ENCODE measurements around the gene UBAC2. TPM values are rescaled to one million over a fixed set of nuclear protein-coding genes. Genes with fewer than 3 reads are reported as not detected.

The UBAC2 gene
- total and polyA plus RNA-seq, 2 of the 8 experiments (the other 6 are each of a cell fraction or from before 2014, with no cell fraction given), result 75.9 to 76.9 TPM

DNA sequence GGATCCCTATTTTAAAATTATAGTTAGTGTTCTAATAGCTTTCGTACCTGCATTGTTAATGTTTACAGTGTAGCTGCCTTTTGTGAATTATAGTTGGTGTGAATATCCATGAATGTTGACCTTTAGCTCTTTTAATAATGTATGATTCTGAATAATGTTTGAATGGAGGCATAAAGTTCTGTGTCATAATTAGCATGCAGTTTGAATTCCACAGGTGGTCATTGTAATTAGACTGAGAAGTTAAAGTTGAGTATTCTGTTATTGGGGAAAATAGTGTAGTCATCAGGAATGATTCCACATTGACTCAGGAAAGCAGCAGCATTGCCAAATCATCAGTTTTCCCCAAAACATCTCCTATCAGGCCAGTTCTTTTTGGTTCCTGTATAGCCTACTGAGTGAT lies 45.4 kb downstream of the UBAC2 start:
- Histone ChIP-seq H3K79me2 (ENCODE audit: control insufficient read depth in 1 of 2, insufficient read depth in 2 of 2, low read length in 2 of 2) (no peaks in the 10 kb centered on the region), H2BK5ac (ENCODE audit: low read depth, low read length) (no peak overlapping the region), H3K79me1 (ENCODE audit: low read depth, low read length) (no peaks in the 10 kb centered on the region), H4K5ac (ENCODE audit: insufficient read length, low read depth, low read length) (no peak overlapping the region), H2BK20ac (ENCODE audit: low read length) (no peak overlapping the region), H4K8ac (ENCODE audit: extremely low read depth, insufficient read depth, low read length) (no peak overlapping the region), H2BK15ac (ENCODE audit: low read length) (no peak overlapping the region), H2BK12ac (ENCODE audit: low read depth, low read length) (no peak overlapping the region), H3K36me3 (ENCODE audit: control insufficient read depth in 2 of 4, insufficient read depth in 4 of 4, low read length in 3 of 4) (peaks cover 0 to 25% (median 6%) of the 10 kb centered on the region in 4 experiments; a peak in 5 of 8 replicates), H2AK5ac (ENCODE audit: low read depth, low read length) (no peak overlapping the region), H3K23ac (ENCODE audit: insufficient read length) (no peak overlapping the region), H4K91ac (replicated peaks; ENCODE audit: insufficient read length, low read length) (no peak overlapping the region), H3K9me3 (ENCODE audit: insufficient read depth in 2 of 2, low read depth in 1 of 2, low read length in 1 of 2) (no peaks in the 10 kb centered on the region; a peak in 1 of 4 replicates), H2BK120ac (replicated peaks; ENCODE audit: low read depth, low read length) (no peak overlapping the region), H3K27ac (ENCODE audit: low read depth, low read length) (no peak overlapping the region), H3K4me1 (replicated peaks in 1 of 4; ENCODE audit: control insufficient read depth in 3 of 4, insufficient read depth in 4 of 4, low read length in 3 of 4) (no peaks in the 10 kb centered on the region), H3K23me2 (ENCODE audit: low read depth, low read length) (no peaks in the 10 kb centered on the region), H3K18ac (ENCODE audit: extremely low read depth, low read length) (no peak overlapping the region), H3K27me3 (replicated peaks in 1 of 4; ENCODE audit: control insufficient read depth in 3 of 4, extremely low read depth in 1 of 4, insufficient read depth in 3 of 4, low read length in 3 of 4) (no peaks in the 10 kb centered on the region), H3K4me2 (ENCODE audit: insufficient read depth in 1 of 2, low read depth in 2 of 2, low read length in 2 of 2) (no peak overlapping the region), H2AFZ (ENCODE audit: low read length) (no peak overlapping the region), H3K4ac (replicated peaks; ENCODE audit: insufficient read length, low read depth, low read length) (no peak overlapping the region), H3K4me3 (ENCODE audit: extremely low read depth in 1 of 4, insufficient read depth in 2 of 4, low read depth in 3 of 4, low read length in 4 of 4) (no peak overlapping the region), H4K20me1 (replicated peaks in 1 of 2; ENCODE audit: control insufficient read depth in 1 of 2, insufficient read depth in 2 of 2, low read length in 2 of 2) (peaks cover 0 to 1% of the 10 kb centered on the region in 2 experiments), H3K14ac (ENCODE audit: insufficient read length) (no peak overlapping the region), H3K9ac (replicated peaks in 1 of 4; ENCODE audit: extremely low read depth in 1 of 4, low read depth in 3 of 4, low read length in 3 of 4) (no peak overlapping the region), H3K56ac (replicated peaks; ENCODE audit: insufficient read length, low read depth, low read length) (no peak overlapping the region)
- FAIRE-seq (no peak), DNase-seq (ENCODE audit: low read depth in 1 of 2, low spot score in 2 of 2) (no peak)
- 87% methylated on average over 1 of the region's 1 CpG; no CpG with 5 or more reads in 1 of the 2 experiments for WGBS, 2 experiments (ENCODE audit: extremely low coverage in 1 of 2, insufficient coverage in 1 of 2, insufficient read length in 1 of 2, insufficient replicate concordance in 2 of 2, low coverage in 1 of 2, low lambda C conversion rate in 2 of 2, missing lambda C conversion rate in 1 of 2)
- ChIA-PET POLR2A (ENCODE audit: partially characterized antibody) (interaction anchor here (0.8 kb wide), 1 partner anchor 46 kb away, joined by 3 read pairs; no protein-coding TSS in a partner anchor), CTCF (ENCODE audit: partially characterized antibody) (interaction anchor here (1.4 kb wide), 2 partner anchors 20 to 23 kb away, joined by 4 read pairs; no protein-coding TSS in a partner anchor)
- TF ChIP-seq BRCA1 (IDR thresholded peaks at IDR 0.05; ENCODE audit: low read depth, low read length) (no peak), SUZ12 (IDR thresholded peaks at IDR 0.05; ENCODE audit: low read length) (no peak), POLR2A (IDR thresholded peaks at IDR 0.05; ENCODE audit: control extremely low read depth in 1 of 2, low read depth in 2 of 2, low read length in 2 of 2) (no peak), SP4 (IDR thresholded peaks at IDR 0.05; ENCODE audit: low read length) (no peak), HDAC2 (IDR thresholded peaks at IDR 0.05; ENCODE audit: borderline replicate concordance in 1 of 2, low read depth in 2 of 2, low read length in 2 of 2) (no peak)
